GM12878 (cell line): ENCODE data around the gene MRPS12. TPM values are rescaled to one million over a fixed set of nuclear protein-coding genes. Genes with fewer than 3 reads are reported as not detected.
A peak's percentile ranks its signal among the peaks of the same experiment; 100 is the strongest.

Experiments used
- ATAC-seq: fragments of 200-7000 bp; cut with Tn5 transposase; 3 replicates; pipeline ENCODE4 v1.9.1; 2020; ENCODE audit warnings: mild to moderate bottlenecking, moderate library complexity
- BruUV-seq: library from RNA; stranded (reverse); fragments of 400-500 nt; replicated peaks from 2 replicates; lab custom pipeline; 2021; lab: Mats Ljungman, UMichigan
- CTCF ChIA-PET: fragments of 300-600 bp; sonication (Branson Sonifier 250); formaldehyde crosslinking; extraction: SDS; loops from one replicate; lab custom pipeline; 2021; ENCODE audit warnings: inconsistent platforms; lab: Yijun Ruan, JAX
- POLR2A ChIA-PET: fragments of 350-600 bp; formaldehyde crosslinking; extraction: SDS; loops from one replicate; lab custom pipeline; 2021; ENCODE audit warnings: inconsistent platforms; lab: Charles Lee
- RAD21 ChIA-PET: fragments of 300-600 bp; sonication (Branson Sonifier 250); formaldehyde crosslinking; loops from one replicate; lab custom pipeline; 2023; ENCODE audit warnings: antibody characterized with exemption; ENCODE audit not compliant: unreplicated experiment; lab: Charles Lee
- SMC1A ChIA-PET: fragments of 300-600 bp; sonication (Branson Sonifier 250); formaldehyde crosslinking; loops from one replicate; lab custom pipeline; 2023; ENCODE audit not compliant: unreplicated experiment, uncharacterized antibody; lab: Charles Lee
- DNase-seq: peaks from one replicate; pipeline ENCODE4 v3.0.0-alpha.2; 2011; ENCODE audit warnings: low read depth, low spot score
- FAIRE-seq: peaks from 3 replicates; lab custom pipeline; 2011; peaks lifted over from hg19 to GRCh38; lab: Jason Lieb, UNC
- H2AFZ ChIP-seq: 2 replicates; pipeline ENCODE4 v1.6.0; 2011; ENCODE audit warnings: low read depth, low read length, control low read depth; ENCODE audit not compliant: control insufficient read depth
- H3K27ac ChIP-seq: 2 replicates; pipeline ENCODE4 v1.5.1; 2011; ENCODE audit warnings: control low read depth; ENCODE audit not compliant: control insufficient read depth, insufficient read depth
- H3K27me3 ChIP-seq, 2 experiments: replicated peaks in 1 of 2; 2 replicates each; pipeline versions ENCODE4 v1.6.0 to v1.6.1; 2011; ENCODE audit warnings: low read length in 1 of 2; ENCODE audit not compliant: control insufficient read depth in 2 of 2, insufficient read depth in 2 of 2
- H3K36me3 ChIP-seq, 2 experiments: 2 replicates each; pipeline ENCODE4 v1.5.1; 2011; ENCODE audit warnings: low read length in 1 of 2; ENCODE audit not compliant: control insufficient read depth in 2 of 2, insufficient read depth in 2 of 2
- H3K4me1 ChIP-seq: 2 replicates; pipeline ENCODE4 v1.6.1; 2011; ENCODE audit warnings: mild to moderate bottlenecking, low read length, moderate library complexity, mixed read lengths; ENCODE audit not compliant: control insufficient read depth, insufficient read depth
- H3K4me2 ChIP-seq: 2 replicates; pipeline ENCODE4 v1.6.0; 2011; ENCODE audit warnings: control low read depth; ENCODE audit not compliant: control insufficient read depth, insufficient read depth
- H3K4me3 ChIP-seq: fragments of 200-600 bp; sonication (generic); 2 replicates; pipeline ENCODE4 v1.5.1; 2016
- H3K79me2 ChIP-seq: 2 replicates; pipeline ENCODE4 v1.6.0; 2011; ENCODE audit warnings: low read length; ENCODE audit not compliant: control insufficient read depth, insufficient read depth
- H3K9ac ChIP-seq: 2 replicates; pipeline ENCODE4 v1.8.0; 2011; ENCODE audit warnings: low read length, control low read depth, mixed read lengths; ENCODE audit not compliant: control insufficient read depth, insufficient read depth
- H3K9me3 ChIP-seq: replicated peaks from 3 replicates; pipeline ENCODE4 v1.5.1; 2011; ENCODE audit warnings: mild to moderate bottlenecking, low read length; ENCODE audit not compliant: control insufficient read depth, insufficient read depth
- H4K20me1 ChIP-seq: 2 replicates; pipeline ENCODE4 v1.6.0; 2011; ENCODE audit not compliant: control insufficient read depth, insufficient read depth
- BRCA1 ChIP-seq: IDR thresholded peaks from 2 replicates; pipeline ENCODE4 v1.6.1; 2011; ENCODE audit warnings: low read depth, low read length, improper control_type of control experiment
- GABPA ChIP-seq: IDR thresholded peaks from 2 replicates; pipeline ENCODE4 v1.6.1; 2014; ENCODE audit warnings: antibody characterized with exemption, low read depth, mild to moderate bottlenecking, inconsistent platforms
- KDM1A ChIP-seq: fragments of 200-600 bp; sonication (generic); IDR thresholded peaks from 2 replicates; pipeline ENCODE4 v1.6.1; 2016; ENCODE audit warnings: borderline replicate concordance
- NFYB ChIP-seq: IDR thresholded peaks from 2 replicates; pipeline ENCODE4 v1.6.1; 2011; ENCODE audit warnings: low read depth, mild to moderate bottlenecking, low read length, improper control_type of control experiment, moderate library complexity; ENCODE audit not compliant: insufficient read depth
- RB1 ChIP-seq: fragments of 450-650 bp; formaldehyde crosslinking; IDR thresholded peaks from 2 replicates; pipeline ENCODE4 v1.6.1; 2017; ENCODE audit warnings: mild to moderate bottlenecking, borderline replicate concordance
- SREBF2 ChIP-seq: IDR thresholded peaks from 2 replicates; pipeline ENCODE4 v1.6.1; 2012; ENCODE audit warnings: mild to moderate bottlenecking, low read length
- ZNF592 ChIP-seq: fragments of 450-650 bp; IDR thresholded peaks from 2 replicates; pipeline ENCODE4 v1.6.1; 2017; ENCODE audit warnings: mild to moderate bottlenecking, moderate library complexity
- ZNF622 ChIP-seq: fragments of 450-650 bp; IDR thresholded peaks from 2 replicates; pipeline ENCODE4 v1.6.1; 2017; ENCODE audit warnings: mild to moderate bottlenecking, inconsistent platforms
- WGBS: methylation state at CpG from one replicate; pipeline ENCODE4 v1.1.6; 2016; ENCODE audit warnings: low lambda C conversion rate; ENCODE audit not compliant: insufficient replicate concordance, insufficient coverage; ENCODE audit errors: missing lambda C conversion rate; 5-methylcytosine and 5-hydroxymethylcytosine counted together
- in situ Hi-C: fragments of 300-500 bp; cut with MboI; formaldehyde crosslinking; loops from 9 replicates; pipeline ENCODE4 v1.14.3; 2018; ENCODE audit warnings: mixed read lengths
- intact Hi-C: fragments of 100-400 bp; cut with micrococcal nuclease; formaldehyde crosslinking; loops from one replicate; pipeline ENCODE4 v1.14.2; 2022; ENCODE audit not compliant: unreplicated experiment
- polyA plus RNA-seq, 11 experiments: library from polyadenylated mRNA; depleted of rRNA in 4 of 11; unstranded in 6 of 11; stranded (reverse) in 5 of 11; fragments of >200 nt; fragmentation: Nextera tagmentation in 4 of 11; fragmentation: Illumina TruSeq in 1 of 11; extraction: Ambion mirVana in 4 of 11; extraction: Trizol in 1 of 11; gene quantifications; 1 replicate in 1 of 11; 2 replicates in 10 of 11; pipeline versions ENCODE4 v1.2.1 to v1.2.3, GENCODE V29; 2011 to 2016; ENCODE audit warnings: inconsistent platforms in 2 of 11, missing spikeins in 2 of 11, low read depth in 1 of 11
- total RNA-seq, 4 experiments: library from RNA; depleted of rRNA in 3 of 4; stranded (reverse); fragments of >200 nt in 3 of 4; fragmentation: Illumina TruSeq in 1 of 4; extraction: Trizol in 1 of 4; gene quantifications; 2 replicates each; pipeline versions ENCODE4 v1.2.1 to v1.2.3, GENCODE V29; 2013 to 2021
- TF ChIP-seq, protein P1 (sequence below): IDR thresholded peaks from 2 replicates; pipeline ENCODE4 v1.6.1; 2012; ENCODE audit warnings: low read depth, low read length, improper control_type of control experiment

Gene MRPS12
- total and polyA plus RNA-seq, 10 of the 15 experiments (the other 5 are each of a cell fraction or from before 2014, with no cell fraction given), result 7.3 to 205 (median 77.3) TPM

- Histone ChIP-seq H3K4me2 (no peak overlapping the region), H2AFZ (no peak overlapping the region), H3K36me3 (no peaks in the 10 kb centered on the region; a peak in 1 of 4 replicates), H3K9ac (no peak overlapping the region), H3K9me3 (no peaks in the 10 kb centered on the region), H3K27ac (no peak overlapping the region), H3K4me1 (no peaks in the 10 kb centered on the region)
- DNase-seq (no peak), FAIRE-seq (no peak)
- POLR2A ChIA-PET, result interaction anchor here (0.6 kb wide), 1 partner anchor 37 kb away, joined by 6 read pairs; no protein-coding TSS in a partner anchor
- no TSS peak for BruUV-seq
- WGBS, result 77% methylated on average over 5 of the region's 5 CpGs
- CTCF ChIA-PET, result interaction anchor here (0.5 to 0.9 kb wide), 3 partner anchors 100 to 1530 kb away, joined by 3 read pairs; no protein-coding TSS in a partner anchor
- TF ChIP-seq KDM1A (no peak), GABPA (no peak), NFYB (0 out of 2 replicates have a peak, but pooled peaks have one; percentile 43), RB1 (no peak), BRCA1 (no peak), ZNF622 (no peak), ZNF592 (no peak), SREBF2 (no peak)
- TF ChIP-seq, protein P1, sequence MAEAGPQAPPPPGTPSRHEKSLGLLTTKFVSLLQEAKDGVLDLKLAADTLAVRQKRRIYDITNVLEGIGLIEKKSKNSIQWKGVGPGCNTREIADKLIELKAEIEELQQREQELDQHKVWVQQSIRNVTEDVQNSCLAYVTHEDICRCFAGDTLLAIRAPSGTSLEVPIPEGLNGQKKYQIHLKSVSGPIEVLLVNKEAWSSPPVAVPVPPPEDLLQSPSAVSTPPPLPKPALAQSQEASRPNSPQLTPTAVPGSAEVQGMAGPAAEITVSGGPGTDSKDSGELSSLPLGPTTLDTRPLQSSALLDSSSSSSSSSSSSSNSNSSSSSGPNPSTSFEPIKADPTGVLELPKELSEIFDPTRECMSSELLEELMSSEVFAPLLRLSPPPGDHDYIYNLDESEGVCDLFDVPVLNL, result no peak
- TF ChIP-seq, all 136 proteins: peak for 1
- RAD21 ChIA-PET, result no interaction called here
- H3K4me3 ChIP-seq, result no peak overlapping the region
- in situ Hi-C loops (no loop called here), intact Hi-C loops (no loop called here)
- H3K27me3 ChIP-seq, result no peaks in the 10 kb centered on the region
- SMC1A ChIA-PET, result no interaction called here
- no peak for ATAC-seq
- H3K79me2 ChIP-seq, result no peaks in the 10 kb centered on the region
- no peaks in the 10 kb centered on the region for H4K20me1 ChIP-seq
Observed at GRCh38 chr19:38892841-38893240, 37.9 kb upstream of the MRPS12 start.
